H1 (cell line): Measurements from ENCODE around the gene SPOCK1.

Source experiments
- CREB1 ChIP-seq: IDR thresholded peaks from 2 replicates; pipeline ENCODE4 v1.6.1; 2012; ENCODE audit warnings: inconsistent platforms
- TF ChIP-seq, protein P1 (sequence below), 3 experiments: IDR thresholded peaks; 1 replicate in 2 of 3; 2 replicates in 1 of 3; pipeline versions ENCODE4 v1.5.1 to v1.6.1; 2011; ENCODE audit warnings: low read length in 3 of 3, mild to moderate bottlenecking in 3 of 3, inconsistent platforms in 2 of 3, low read depth in 1 of 3, moderate library complexity in 1 of 3; ENCODE audit not compliant: insufficient read depth in 1 of 3; ENCODE audit errors: control extremely low read depth in 1 of 3

DNA sequence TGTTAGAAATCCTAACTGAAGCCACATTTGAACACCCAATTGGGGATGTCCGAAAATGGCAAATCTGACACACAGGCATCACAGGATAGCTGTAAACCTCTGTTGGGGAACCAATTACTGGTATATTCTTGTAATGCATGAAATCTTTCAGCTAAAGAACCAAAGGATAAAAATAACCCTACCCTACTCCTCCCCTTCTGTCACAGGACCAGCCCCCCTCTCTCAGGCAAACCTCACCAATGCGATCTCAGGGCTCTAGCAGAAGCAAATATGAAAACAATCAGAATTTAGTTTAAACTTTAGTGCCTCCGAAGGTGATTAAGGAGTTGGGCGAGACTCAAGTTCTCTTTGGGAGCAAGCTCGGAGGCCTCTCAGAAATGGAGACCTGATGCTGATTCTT is 499.3 kb downstream of the SPOCK1 start:
- no peak for TF ChIP-seq CREB1
- TF ChIP-seq, protein P1, sequence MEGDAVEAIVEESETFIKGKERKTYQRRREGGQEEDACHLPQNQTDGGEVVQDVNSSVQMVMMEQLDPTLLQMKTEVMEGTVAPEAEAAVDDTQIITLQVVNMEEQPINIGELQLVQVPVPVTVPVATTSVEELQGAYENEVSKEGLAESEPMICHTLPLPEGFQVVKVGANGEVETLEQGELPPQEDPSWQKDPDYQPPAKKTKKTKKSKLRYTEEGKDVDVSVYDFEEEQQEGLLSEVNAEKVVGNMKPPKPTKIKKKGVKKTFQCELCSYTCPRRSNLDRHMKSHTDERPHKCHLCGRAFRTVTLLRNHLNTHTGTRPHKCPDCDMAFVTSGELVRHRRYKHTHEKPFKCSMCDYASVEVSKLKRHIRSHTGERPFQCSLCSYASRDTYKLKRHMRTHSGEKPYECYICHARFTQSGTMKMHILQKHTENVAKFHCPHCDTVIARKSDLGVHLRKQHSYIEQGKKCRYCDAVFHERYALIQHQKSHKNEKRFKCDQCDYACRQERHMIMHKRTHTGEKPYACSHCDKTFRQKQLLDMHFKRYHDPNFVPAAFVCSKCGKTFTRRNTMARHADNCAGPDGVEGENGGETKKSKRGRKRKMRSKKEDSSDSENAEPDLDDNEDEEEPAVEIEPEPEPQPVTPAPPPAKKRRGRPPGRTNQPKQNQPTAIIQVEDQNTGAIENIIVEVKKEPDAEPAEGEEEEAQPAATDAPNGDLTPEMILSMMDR (IDR thresholded peaks at IDR 0.05; ENCODE audit: control extremely low read depth in 1 of 3, insufficient read depth in 1 of 3, low read depth in 1 of 3, low read length in 3 of 3) = no peak
